HEK293 (cell line): ENCODE results near the gene UBAP2.

Source experiments
- CTCF ChIA-PET: fragments of 350-600 bp; formaldehyde crosslinking; extraction: SDS; loops from one replicate; lab custom pipeline; 2021; ENCODE audit warnings: antibody characterized with exemption; lab: Yijun Ruan, JAX
- POLR2A ChIA-PET: fragments of 300-600 bp; formaldehyde crosslinking; extraction: SDS; loops from one replicate; lab custom pipeline; 2020; ENCODE audit warnings: antibody characterized with exemption, inconsistent platforms; lab: Yijun Ruan, JAX
- H3K27ac ChIP-seq: fragments of 200-500 bp; sonication (Bioruptor generic); 2 replicates; pipeline ENCODE4 v1.5.1; 2014; ENCODE audit warnings: low read depth, low read length, control low read depth, inconsistent platforms; ENCODE audit errors: extremely low read depth
- H3K36me3 ChIP-seq, 2 experiments: fragments of 200-500 bp in 1 of 2; sonication (Bioruptor generic) in 1 of 2; 1 replicate in 1 of 2; 2 replicates in 1 of 2; pipeline ENCODE4 v1.5.1; 2014 to 2017; ENCODE audit warnings: inconsistent platforms in 2 of 2, low read length in 2 of 2; ENCODE audit not compliant: control insufficient read depth in 2 of 2, insufficient read depth in 1 of 2
- H3K4me1 ChIP-seq: fragments of 200-500 bp; sonication (Bioruptor generic); 2 replicates; pipeline ENCODE4 v1.5.1; 2014; ENCODE audit warnings: mild to moderate bottlenecking, low read length, inconsistent platforms; ENCODE audit not compliant: control insufficient read depth, insufficient read depth
- H3K4me3 ChIP-seq: 2 replicates; pipeline ENCODE4 v1.5.1; 2011; ENCODE audit warnings: low read depth, mild to moderate bottlenecking, control low read depth, low read length, moderate library complexity
- H3K9me3 ChIP-seq: fragments of 200-500 bp; sonication (Bioruptor generic); 2 replicates; pipeline ENCODE4 v1.5.1; 2014; ENCODE audit warnings: low read depth, low read length, inconsistent platforms; ENCODE audit not compliant: control insufficient read depth, insufficient read depth
- GLIS1 ChIP-seq: fragments of 450-650 bp; formaldehyde crosslinking; IDR thresholded peaks from 2 replicates; pipeline ENCODE4 v1.5.1; 2016; ENCODE audit warnings: missing biosample characterization, missing genetic modification characterization
- HIC1 ChIP-seq: fragments of 450-650 bp; formaldehyde crosslinking; IDR thresholded peaks from 2 replicates; pipeline ENCODE4 v1.5.1; 2016; ENCODE audit warnings: missing biosample characterization, missing genetic modification characterization
- IKZF3 ChIP-seq: fragments of 450-650 bp; IDR thresholded peaks from 2 replicates; pipeline ENCODE4 v1.5.0; 2018; ENCODE audit warnings: missing biosample characterization, mild to moderate bottlenecking, missing genetic modification characterization, moderate library complexity
- KLF1 ChIP-seq: fragments of 450-650 bp; formaldehyde crosslinking; IDR thresholded peaks from 2 replicates; pipeline ENCODE4 v1.5.1; 2016; ENCODE audit warnings: missing biosample characterization, missing genetic modification characterization
- REPIN1 ChIP-seq: fragments of 450-650 bp; formaldehyde crosslinking; IDR thresholded peaks from 2 replicates; pipeline ENCODE4 v1.5.1; 2017; ENCODE audit warnings: missing biosample characterization, missing genetic modification characterization, low read depth
- WT1 ChIP-seq: fragments of 450-650 bp; formaldehyde crosslinking; IDR thresholded peaks from 2 replicates; pipeline ENCODE4 v1.5.1; 2016; ENCODE audit warnings: missing biosample characterization, missing genetic modification characterization
- ZBTB11 ChIP-seq: fragments of 450-650 bp; formaldehyde crosslinking; conservative IDR thresholded peaks from 2 replicates; pipeline ENCODE4 v1.5.1; 2016; ENCODE audit warnings: low read depth, missing biosample characterization, missing genetic modification characterization
- ZFHX2 ChIP-seq: fragments of 450-650 bp; formaldehyde crosslinking; conservative IDR thresholded peaks from 2 replicates; pipeline ENCODE4 v1.5.1; 2016; ENCODE audit warnings: missing biosample characterization, missing genetic modification characterization
- ZNF121 ChIP-seq: fragments of 450-650 bp; formaldehyde crosslinking; IDR thresholded peaks from 2 replicates; pipeline ENCODE4 v1.5.1; 2016; ENCODE audit warnings: missing biosample characterization, missing genetic modification characterization
- ZNF302 ChIP-seq: fragments of 450-650 bp; formaldehyde crosslinking; IDR thresholded peaks from 2 replicates; pipeline ENCODE4 v1.5.1; 2016; ENCODE audit warnings: missing biosample characterization, missing genetic modification characterization, low read depth
- ZNF324 ChIP-seq: fragments of 450-650 bp; formaldehyde crosslinking; IDR thresholded peaks from 2 replicates; pipeline ENCODE4 v1.5.1; 2016; ENCODE audit warnings: missing biosample characterization, missing genetic modification characterization
- ZNF366 ChIP-seq: fragments of 450-650 bp; formaldehyde crosslinking; conservative IDR thresholded peaks from 2 replicates; pipeline ENCODE4 v1.5.1; 2016; ENCODE audit warnings: missing biosample characterization, missing genetic modification characterization
- ZNF394 ChIP-seq: fragments of 450-650 bp; formaldehyde crosslinking; IDR thresholded peaks from 2 replicates; pipeline ENCODE4 v1.5.1; 2016; ENCODE audit warnings: missing biosample characterization, missing genetic modification characterization, mild to moderate bottlenecking, moderate library complexity, borderline replicate concordance
- ZNF416 ChIP-seq: fragments of 450-650 bp; formaldehyde crosslinking; IDR thresholded peaks from 2 replicates; pipeline ENCODE4 v1.5.1; 2016; ENCODE audit warnings: missing biosample characterization, missing genetic modification characterization
- ZNF518A ChIP-seq: fragments of 450-650 bp; formaldehyde crosslinking; conservative IDR thresholded peaks from 2 replicates; pipeline ENCODE4 v1.5.1; 2016; ENCODE audit warnings: low read depth, missing biosample characterization, missing genetic modification characterization
- ZNF555 ChIP-seq: fragments of 450-650 bp; formaldehyde crosslinking; conservative IDR thresholded peaks from 2 replicates; pipeline ENCODE4 v1.5.1; 2017; ENCODE audit warnings: missing biosample characterization, mild to moderate bottlenecking, missing genetic modification characterization, inconsistent platforms
- ZNF580 ChIP-seq: fragments of 450-650 bp; formaldehyde crosslinking; IDR thresholded peaks from 2 replicates; pipeline ENCODE4 v1.5.1; 2016; ENCODE audit warnings: missing biosample characterization, missing genetic modification characterization
- ZNF654 ChIP-seq: fragments of 450-650 bp; formaldehyde crosslinking; IDR thresholded peaks from 2 replicates; pipeline ENCODE4 v1.5.1; 2016; ENCODE audit warnings: low read depth, missing biosample characterization, missing genetic modification characterization
- ZNF664 ChIP-seq: fragments of 450-650 bp; formaldehyde crosslinking; IDR thresholded peaks from 2 replicates; pipeline ENCODE4 v1.5.1; 2016; ENCODE audit warnings: missing biosample characterization, missing genetic modification characterization

Gene UBAP2

GRCh38 chr9:34034698-34035065 is 14.0 kb downstream of the UBAP2 start:
- no peaks in the 10 kb centered on the region for H3K9me3 ChIP-seq
- H3K4me3 ChIP-seq = no peak overlapping the region
- peaks cover 7% of the 10 kb centered on the region; the same call in 1 of the 2 replicates for H3K4me1 ChIP-seq
- ChIA-PET POLR2A (no interaction called here), CTCF (no interaction called here)
- TF ChIP-seq GLIS1 (tag by site-specific recombination) (0 out of 2 replicates have a peak, but pooled peaks have one; percentile 32), HIC1 (tag by site-specific recombination) (no peak)
- H3K36me3 ChIP-seq = peaks cover 0 to 12% of the 10 kb centered on the region in 2 experiments; a peak in 2 of 3 replicates
- no peak overlapping the region for H3K27ac ChIP-seq

GRCh38 chr9:34032631-34033030 is 16.1 kb downstream of the UBAP2 start:
- CTCF ChIA-PET = interaction anchor here (0.6 to 1.1 kb wide), 4 partner anchors 14 to 46 kb away, joined by 3 to 7 read pairs (median 4); no protein-coding TSS in a partner anchor
- POLR2A ChIA-PET = interaction anchor here (0.7 to 3.0 kb wide), 4 partner anchors 13 to 504 kb away, joined by 3 to 11 read pairs (median 4); partner anchors contain the start of gene UBAP2
- H3K4me3 ChIP-seq = no peak overlapping the region
- no peak for TF ChIP-seq ZNF580 (tag by site-specific recombination)
- no peak for TF ChIP-seq ZNF324
- no peak for TF ChIP-seq ZFHX2
- no peak for TF ChIP-seq ZNF121 (tag by site-specific recombination)
- no peak for TF ChIP-seq IKZF3
- TF ChIP-seq, all 188 proteins: peak for 0
- Histone ChIP-seq H3K27ac (no peak overlapping the region), H3K9me3 (no peaks in the 10 kb centered on the region), H3K4me1 (peaks cover 7% of the 10 kb centered on the region; the same call in 1 of the 2 replicates), H3K36me3 (peaks cover 0 to 23% of the 10 kb centered on the region in 2 experiments; a peak in 2 of 3 replicates)

GRCh38 chr9:34027845-34028574 is 20.7 kb downstream of the UBAP2 start:
- Histone ChIP-seq H3K4me1 (no peaks in the 10 kb centered on the region), H3K9me3 (no peaks in the 10 kb centered on the region), H3K27ac (no peak overlapping the region), H3K36me3 (peaks cover 0 to 23% of the 10 kb centered on the region in 2 experiments; a peak in 2 of 3 replicates), H3K4me3 (no peak overlapping the region)
- ChIA-PET POLR2A (interaction anchor here (0.5 to 2.9 kb wide), 3 partner anchors 16 to 20 kb away, joined by 3 to 8 read pairs (median 4); partner anchors contain the start of gene UBAP2), CTCF (interaction anchor here (0.6 kb wide), 2 partner anchors 103 to 741 kb away, joined by 4 read pairs; no protein-coding TSS in a partner anchor)
- TF ChIP-seq ZNF518A (peak; percentile 51; the same call in 1 of the 2 replicates), KLF1 (tag by site-specific recombination) (no peak), WT1 (tag by site-specific recombination) (no peak), ZNF664 (tag by site-specific recombination) (no peak), ZNF555 (peak; percentile 18; the same call in 1 of the 2 replicates), ZNF302 (tag by site-specific recombination) (no peak), REPIN1 (tag by site-specific recombination) (no peak), ZNF654 (peak; percentile 14), ZNF394 (tag by site-specific recombination) (peak; percentile 72; the same call in 1 of the 2 replicates), ZNF366 (no peak), ZBTB11 (tag by site-specific recombination) (peak; percentile 36; the same call in 1 of the 2 replicates), ZNF416 (no peak)
